HepG2 (cell line): Measurements from ENCODE around the gene SEPTIN10. TPM values are rescaled to one million over a fixed set of nuclear protein-coding genes. Genes with fewer than 3 reads are reported as not detected.

ENCODE experiments used
- BRCA1 ChIP-seq: sonication (generic); formaldehyde crosslinking; IDR thresholded peaks from 2 replicates; pipeline ENCODE4 v1.4.0; 2020; ENCODE audit warnings: missing genetic modification reagents
- DMAP1 ChIP-seq: IDR thresholded peaks from 2 replicates; pipeline ENCODE4 v1.6.1; 2016
- FOXJ3 ChIP-seq: sonication (generic); formaldehyde crosslinking; IDR thresholded peaks from 2 replicates; pipeline ENCODE4 v1.4.0; 2020; ENCODE audit warnings: missing genetic modification reagents, mild to moderate bottlenecking, borderline replicate concordance
- TEAD2 ChIP-seq: sonication (generic); formaldehyde crosslinking; IDR thresholded peaks from 2 replicates; pipeline ENCODE4 v1.9.0; 2021; ENCODE audit warnings: missing genetic modification reagents
- TOE1 ChIP-seq: sonication (generic); formaldehyde crosslinking; IDR thresholded peaks from 2 replicates; pipeline ENCODE4 v1.4.0; 2020; ENCODE audit warnings: mild to moderate bottlenecking, missing genetic modification reagents
- ZMYM2 ChIP-seq: sonication (generic); formaldehyde crosslinking; IDR thresholded peaks from 2 replicates; pipeline ENCODE4 v1.8.0; 2022; ENCODE audit warnings: mild to moderate bottlenecking, missing genetic modification reagents
- ZNF619 ChIP-seq: sonication (generic); formaldehyde crosslinking; IDR thresholded peaks from 2 replicates; pipeline ENCODE4 v1.4.0; 2020; ENCODE audit warnings: mild to moderate bottlenecking, missing genetic modification reagents
- polyA plus RNA-seq, 8 experiments: library from polyadenylated mRNA; depleted of rRNA in 3 of 8; stranded (reverse) in 7 of 8; unstranded in 1 of 8; fragments of >200 nt; fragmentation: Illumina TruSeq in 4 of 8; extraction: Trizol in 4 of 8; gene quantifications; 2 replicates each; pipeline versions ENCODE4 v1.2.1 to v1.2.3, GENCODE V29; 2011 to 2016; ENCODE audit warnings: low read depth in 4 of 8, missing spikeins in 1 of 8, mixed read lengths in 1 of 8; ENCODE audit not compliant: insufficient read depth in 1 of 8
- total RNA-seq, 5 experiments: library from RNA; depleted of rRNA; stranded (reverse); fragments of >200 nt; fragmentation: Illumina TruSeq; extraction: Trizol; gene quantifications; 2 replicates each; pipeline ENCODE4 v1.2.3, GENCODE V29; 2016; ENCODE audit warnings: low read depth in 1 of 5
- TF ChIP-seq, protein P1 (sequence below): sonication (generic); formaldehyde crosslinking; IDR thresholded peaks from 2 replicates; pipeline ENCODE4 v1.5.1; 2020; ENCODE audit warnings: mild to moderate bottlenecking, missing genetic modification reagents, moderate library complexity
- TF ChIP-seq, protein P2 (sequence below): sonication (generic); formaldehyde crosslinking; IDR thresholded peaks from 2 replicates; pipeline ENCODE4 v1.4.0; 2020; ENCODE audit warnings: mild to moderate bottlenecking, missing genetic modification reagents, borderline replicate concordance
- TF ChIP-seq, protein P3 (sequence below): sonication (generic); formaldehyde crosslinking; IDR thresholded peaks from 2 replicates; pipeline ENCODE4 v1.8.1; 2023; ENCODE audit warnings: mild to moderate bottlenecking, missing genetic modification reagents
- TF ChIP-seq, protein P4 (sequence below): sonication (generic); IDR thresholded peaks from 2 replicates; pipeline ENCODE4 v1.6.1; 2016; ENCODE audit warnings: low read depth, borderline replicate concordance
- TF ChIP-seq, protein P5 (sequence below): sonication (generic); formaldehyde crosslinking; IDR thresholded peaks from 2 replicates; pipeline ENCODE4 v1.5.0; 2020; ENCODE audit warnings: mild to moderate bottlenecking, missing genetic modification reagents

Gene SEPTIN10
- total and polyA plus RNA-seq, 2 of the 13 experiments (the other 11 are each of a cell fraction or from before 2014, with no cell fraction given), result 45.8 to 67.5 TPM

DNA sequence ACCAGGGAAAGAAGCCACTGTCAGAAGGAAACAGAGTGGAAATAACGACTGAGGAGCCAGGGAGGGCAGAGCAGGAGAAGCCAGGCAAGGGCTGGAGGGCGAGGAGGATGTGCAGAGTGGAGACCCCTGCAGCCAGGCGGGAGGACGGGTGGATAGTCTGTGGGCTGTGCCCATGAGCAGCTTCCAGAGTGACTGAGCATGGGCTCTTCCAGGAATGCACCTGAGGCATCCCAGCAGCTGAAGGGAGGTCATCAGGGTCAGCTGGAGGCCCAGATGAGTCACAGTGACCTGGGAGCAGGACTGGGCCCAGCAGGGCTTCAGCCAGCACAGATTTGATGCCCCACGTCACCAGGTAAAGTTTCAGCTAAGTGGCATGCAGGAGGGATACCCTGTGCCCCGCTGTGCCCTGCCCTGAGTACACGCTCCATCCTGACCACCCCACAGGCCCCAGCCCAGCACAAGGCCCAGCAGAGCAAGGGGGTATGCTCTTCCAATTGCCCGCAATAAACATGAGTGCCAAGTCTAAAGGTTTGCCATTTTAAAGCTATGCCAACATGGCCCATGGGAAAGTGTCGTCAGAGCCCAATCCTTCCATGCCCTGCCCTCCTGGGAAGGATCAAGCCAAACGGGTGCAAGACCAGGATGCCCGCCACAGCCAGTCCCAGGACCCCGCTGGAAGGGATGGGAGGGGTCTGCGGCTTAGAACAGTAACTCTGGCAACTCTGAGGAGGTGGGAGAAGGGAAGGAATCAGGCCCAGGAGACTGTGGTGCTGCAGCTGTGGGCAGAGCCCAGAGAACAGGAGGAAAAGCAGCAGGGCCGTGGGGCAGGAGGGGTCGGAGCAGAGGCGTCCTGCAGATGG is 85.7 kb downstream of the SEPTIN10 start (continued):
- TF ChIP-seq, protein P1, sequence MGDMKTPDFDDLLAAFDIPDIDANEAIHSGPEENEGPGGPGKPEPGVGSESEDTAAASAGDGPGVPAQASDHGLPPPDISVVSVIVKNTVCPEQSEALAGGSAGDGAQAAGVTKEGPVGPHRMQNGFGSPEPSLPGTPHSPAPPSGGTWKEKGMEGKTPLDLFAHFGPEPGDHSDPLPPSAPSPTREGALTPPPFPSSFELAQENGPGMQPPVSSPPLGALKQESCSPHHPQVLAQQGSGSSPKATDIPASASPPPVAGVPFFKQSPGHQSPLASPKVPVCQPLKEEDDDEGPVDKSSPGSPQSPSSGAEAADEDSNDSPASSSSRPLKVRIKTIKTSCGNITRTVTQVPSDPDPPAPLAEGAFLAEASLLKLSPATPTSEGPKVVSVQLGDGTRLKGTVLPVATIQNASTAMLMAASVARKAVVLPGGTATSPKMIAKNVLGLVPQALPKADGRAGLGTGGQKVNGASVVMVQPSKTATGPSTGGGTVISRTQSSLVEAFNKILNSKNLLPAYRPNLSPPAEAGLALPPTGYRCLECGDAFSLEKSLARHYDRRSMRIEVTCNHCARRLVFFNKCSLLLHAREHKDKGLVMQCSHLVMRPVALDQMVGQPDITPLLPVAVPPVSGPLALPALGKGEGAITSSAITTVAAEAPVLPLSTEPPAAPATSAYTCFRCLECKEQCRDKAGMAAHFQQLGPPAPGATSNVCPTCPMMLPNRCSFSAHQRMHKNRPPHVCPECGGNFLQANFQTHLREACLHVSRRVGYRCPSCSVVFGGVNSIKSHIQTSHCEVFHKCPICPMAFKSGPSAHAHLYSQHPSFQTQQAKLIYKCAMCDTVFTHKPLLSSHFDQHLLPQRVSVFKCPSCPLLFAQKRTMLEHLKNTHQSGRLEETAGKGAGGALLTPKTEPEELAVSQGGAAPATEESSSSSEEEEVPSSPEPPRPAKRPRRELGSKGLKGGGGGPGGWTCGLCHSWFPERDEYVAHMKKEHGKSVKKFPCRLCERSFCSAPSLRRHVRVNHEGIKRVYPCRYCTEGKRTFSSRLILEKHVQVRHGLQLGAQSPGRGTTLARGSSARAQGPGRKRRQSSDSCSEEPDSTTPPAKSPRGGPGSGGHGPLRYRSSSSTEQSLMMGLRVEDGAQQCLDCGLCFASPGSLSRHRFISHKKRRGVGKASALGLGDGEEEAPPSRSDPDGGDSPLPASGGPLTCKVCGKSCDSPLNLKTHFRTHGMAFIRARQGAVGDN, result peak; percentile 29
- TF ChIP-seq DMAP1 (CRISPR knock-in tag), result no peak
- TF ChIP-seq ZNF619, result no peak
- TF ChIP-seq, protein P2, sequence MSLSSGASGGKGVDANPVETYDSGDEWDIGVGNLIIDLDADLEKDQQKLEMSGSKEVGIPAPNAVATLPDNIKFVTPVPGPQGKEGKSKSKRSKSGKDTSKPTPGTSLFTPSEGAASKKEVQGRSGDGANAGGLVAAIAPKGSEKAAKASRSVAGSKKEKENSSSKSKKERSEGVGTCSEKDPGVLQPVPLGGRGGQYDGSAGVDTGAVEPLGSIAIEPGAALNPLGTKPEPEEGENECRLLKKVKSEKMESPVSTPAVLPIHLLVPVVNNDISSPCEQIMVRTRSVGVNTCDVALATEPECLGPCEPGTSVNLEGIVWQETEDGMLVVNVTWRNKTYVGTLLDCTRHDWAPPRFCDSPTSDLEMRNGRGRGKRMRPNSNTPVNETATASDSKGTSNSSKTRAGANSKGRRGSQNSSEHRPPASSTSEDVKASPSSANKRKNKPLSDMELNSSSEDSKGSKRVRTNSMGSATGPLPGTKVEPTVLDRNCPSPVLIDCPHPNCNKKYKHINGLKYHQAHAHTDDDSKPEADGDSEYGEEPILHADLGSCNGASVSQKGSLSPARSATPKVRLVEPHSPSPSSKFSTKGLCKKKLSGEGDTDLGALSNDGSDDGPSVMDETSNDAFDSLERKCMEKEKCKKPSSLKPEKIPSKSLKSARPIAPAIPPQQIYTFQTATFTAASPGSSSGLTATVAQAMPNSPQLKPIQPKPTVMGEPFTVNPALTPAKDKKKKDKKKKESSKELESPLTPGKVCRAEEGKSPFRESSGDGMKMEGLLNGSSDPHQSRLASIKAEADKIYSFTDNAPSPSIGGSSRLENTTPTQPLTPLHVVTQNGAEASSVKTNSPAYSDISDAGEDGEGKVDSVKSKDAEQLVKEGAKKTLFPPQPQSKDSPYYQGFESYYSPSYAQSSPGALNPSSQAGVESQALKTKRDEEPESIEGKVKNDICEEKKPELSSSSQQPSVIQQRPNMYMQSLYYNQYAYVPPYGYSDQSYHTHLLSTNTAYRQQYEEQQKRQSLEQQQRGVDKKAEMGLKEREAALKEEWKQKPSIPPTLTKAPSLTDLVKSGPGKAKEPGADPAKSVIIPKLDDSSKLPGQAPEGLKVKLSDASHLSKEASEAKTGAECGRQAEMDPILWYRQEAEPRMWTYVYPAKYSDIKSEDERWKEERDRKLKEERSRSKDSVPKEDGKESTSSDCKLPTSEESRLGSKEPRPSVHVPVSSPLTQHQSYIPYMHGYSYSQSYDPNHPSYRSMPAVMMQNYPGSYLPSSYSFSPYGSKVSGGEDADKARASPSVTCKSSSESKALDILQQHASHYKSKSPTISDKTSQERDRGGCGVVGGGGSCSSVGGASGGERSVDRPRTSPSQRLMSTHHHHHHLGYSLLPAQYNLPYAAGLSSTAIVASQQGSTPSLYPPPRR (CRISPR knock-in tag), result no peak
- no peak for TF ChIP-seq ZMYM2 (CRISPR knock-in tag)
- TF ChIP-seq, protein P3, sequence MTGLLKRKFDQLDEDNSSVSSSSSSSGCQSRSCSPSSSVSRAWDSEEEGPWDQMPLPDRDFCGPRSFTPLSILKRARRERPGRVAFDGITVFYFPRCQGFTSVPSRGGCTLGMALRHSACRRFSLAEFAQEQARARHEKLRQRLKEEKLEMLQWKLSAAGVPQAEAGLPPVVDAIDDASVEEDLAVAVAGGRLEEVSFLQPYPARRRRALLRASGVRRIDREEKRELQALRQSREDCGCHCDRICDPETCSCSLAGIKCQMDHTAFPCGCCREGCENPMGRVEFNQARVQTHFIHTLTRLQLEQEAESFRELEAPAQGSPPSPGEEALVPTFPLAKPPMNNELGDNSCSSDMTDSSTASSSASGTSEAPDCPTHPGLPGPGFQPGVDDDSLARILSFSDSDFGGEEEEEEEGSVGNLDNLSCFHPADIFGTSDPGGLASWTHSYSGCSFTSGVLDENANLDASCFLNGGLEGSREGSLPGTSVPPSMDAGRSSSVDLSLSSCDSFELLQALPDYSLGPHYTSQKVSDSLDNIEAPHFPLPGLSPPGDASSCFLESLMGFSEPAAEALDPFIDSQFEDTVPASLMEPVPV (CRISPR knock-in tag), result no peak
- no peak for TF ChIP-seq TOE1
- no peak for TF ChIP-seq FOXJ3
- TF ChIP-seq, protein P4, sequence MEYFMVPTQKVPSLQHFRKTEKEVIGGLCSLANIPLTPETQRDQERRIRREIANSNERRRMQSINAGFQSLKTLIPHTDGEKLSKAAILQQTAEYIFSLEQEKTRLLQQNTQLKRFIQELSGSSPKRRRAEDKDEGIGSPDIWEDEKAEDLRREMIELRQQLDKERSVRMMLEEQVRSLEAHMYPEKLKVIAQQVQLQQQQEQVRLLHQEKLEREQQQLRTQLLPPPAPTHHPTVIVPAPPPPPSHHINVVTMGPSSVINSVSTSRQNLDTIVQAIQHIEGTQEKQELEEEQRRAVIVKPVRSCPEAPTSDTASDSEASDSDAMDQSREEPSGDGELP, result peak; percentile 78; the same call in 1 of the 2 replicates
- TF ChIP-seq BRCA1 (CRISPR knock-in tag), result no peak
- TF ChIP-seq, protein P5, sequence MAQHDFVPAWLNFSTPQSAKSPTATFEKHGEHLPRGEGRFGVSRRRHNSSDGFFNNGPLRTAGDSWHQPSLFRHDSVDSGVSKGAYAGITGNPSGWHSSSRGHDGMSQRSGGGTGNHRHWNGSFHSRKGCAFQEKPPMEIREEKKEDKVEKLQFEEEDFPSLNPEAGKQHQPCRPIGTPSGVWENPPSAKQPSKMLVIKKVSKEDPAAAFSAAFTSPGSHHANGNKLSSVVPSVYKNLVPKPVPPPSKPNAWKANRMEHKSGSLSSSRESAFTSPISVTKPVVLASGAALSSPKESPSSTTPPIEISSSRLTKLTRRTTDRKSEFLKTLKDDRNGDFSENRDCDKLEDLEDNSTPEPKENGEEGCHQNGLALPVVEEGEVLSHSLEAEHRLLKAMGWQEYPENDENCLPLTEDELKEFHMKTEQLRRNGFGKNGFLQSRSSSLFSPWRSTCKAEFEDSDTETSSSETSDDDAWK (CRISPR knock-in tag), result no peak
- no peak for TF ChIP-seq TEAD2 (CRISPR knock-in tag)
